ENCODE results near the gene ODAD3. TPM values are rescaled to one million over a fixed set of nuclear protein-coding genes. Genes with fewer than 3 reads are reported as not detected.

ODAD3 gene
- total RNA-seq, 1 donor from 2014 or later, result not detected

- intact Hi-C loops (cut with micrococcal nuclease), result no loop called here
These were observed 10.2 kb upstream of the ODAD3 start for GRCh38 chr19:11445141-11445540.

GRCh38 chr19:11444059-11444458, 9.1 kb upstream of the ODAD3 start:
- intact Hi-C loops (cut with micrococcal nuclease), result no loop called here

GRCh38 chr19:11437955-11438354, 3.0 kb upstream of the ODAD3 start:
- intact Hi-C loops (cut with micrococcal nuclease), result loop anchor here (5.0 to 10.0 kb wide), 4 partner anchors 144 to 1643 kb away; partner anchors contain the start of gene SMARCA4

- intact Hi-C loops (cut with micrococcal nuclease), result loop anchor here (1.0 to 10.0 kb wide), 18 partner anchors 14 to 1641 kb away; partner anchors contain the start of genes CCDC159, ECSIT, ELOF1 and ILF3
These were observed 952 bp upstream of the ODAD3 start for GRCh38 chr19:11435833-11436313.

GRCh38 chr19:11434703-11435056, 241 bp downstream of the ODAD3 start:
- intact Hi-C loops (cut with micrococcal nuclease), result loop anchor here (1.0 to 10.0 kb wide), 18 partner anchors 12 to 1640 kb away; partner anchors contain the start of genes CCDC159, ECSIT, ELOF1 and ILF3

DNA sequence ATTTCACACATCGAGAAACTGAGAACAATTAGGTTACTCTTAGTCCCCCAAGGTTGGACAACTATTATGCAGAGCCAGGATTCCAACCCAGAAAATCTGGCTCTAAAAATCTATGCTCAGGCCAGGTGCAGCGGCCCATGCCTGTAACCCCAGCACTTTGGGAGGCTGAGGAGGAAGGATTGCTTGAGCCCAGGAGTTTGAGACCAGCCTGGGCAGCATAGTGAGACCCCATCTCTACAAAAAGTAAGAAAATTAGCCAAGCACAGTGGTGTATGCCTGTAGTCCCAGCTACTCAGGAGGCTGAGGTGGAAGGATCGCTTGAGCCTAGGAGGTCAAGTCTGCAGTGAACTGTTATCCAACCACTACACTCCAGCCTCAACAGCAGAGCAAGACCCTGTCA, 1.4 kb downstream of the ODAD3 start:
- intact Hi-C loops (cut with micrococcal nuclease), result loop anchor here (10.0 kb wide), 1 partner anchor 1639 kb away; no protein-coding TSS in a partner anchor

DNA sequence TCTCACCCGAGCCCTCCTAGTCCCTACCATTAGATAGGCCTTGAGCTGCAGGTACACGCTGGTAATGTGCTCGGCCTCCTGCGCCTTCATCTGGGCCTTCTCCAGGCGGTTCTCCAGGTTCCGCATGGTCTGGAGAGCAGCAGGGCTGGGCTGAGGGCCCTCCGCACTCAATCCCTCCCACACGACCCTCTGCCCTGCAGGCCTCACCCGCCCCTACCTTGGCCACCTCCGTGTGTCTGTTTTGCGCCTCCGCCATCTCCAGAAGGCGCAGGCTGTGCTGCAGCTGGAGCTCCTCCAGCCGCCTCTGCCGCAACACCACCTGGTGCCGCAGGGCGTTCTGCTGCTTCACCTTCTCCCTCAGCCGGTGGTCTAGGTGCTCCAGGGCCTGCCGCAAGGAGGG, 8.3 kb downstream of the ODAD3 start:
- intact Hi-C loops (cut with micrococcal nuclease), result no loop called here

GRCh38 chr19:11425719-11426457, 9.0 kb downstream of the ODAD3 start:
- intact Hi-C loops (cut with micrococcal nuclease), result no loop called here

GRCh38 chr19:11423791-11424181, 11.1 kb downstream of the ODAD3 start:
- intact Hi-C loops (cut with micrococcal nuclease), result loop anchor here (5.0 kb wide), 1 partner anchor 1674 kb away; no protein-coding TSS in a partner anchor

- intact Hi-C loops (cut with micrococcal nuclease), result loop anchor here (5.0 kb wide), 1 partner anchor 1674 kb away; no protein-coding TSS in a partner anchor
These were observed 11.6 kb downstream of the ODAD3 start for GRCh38 chr19:11423164-11423790.

DNA sequence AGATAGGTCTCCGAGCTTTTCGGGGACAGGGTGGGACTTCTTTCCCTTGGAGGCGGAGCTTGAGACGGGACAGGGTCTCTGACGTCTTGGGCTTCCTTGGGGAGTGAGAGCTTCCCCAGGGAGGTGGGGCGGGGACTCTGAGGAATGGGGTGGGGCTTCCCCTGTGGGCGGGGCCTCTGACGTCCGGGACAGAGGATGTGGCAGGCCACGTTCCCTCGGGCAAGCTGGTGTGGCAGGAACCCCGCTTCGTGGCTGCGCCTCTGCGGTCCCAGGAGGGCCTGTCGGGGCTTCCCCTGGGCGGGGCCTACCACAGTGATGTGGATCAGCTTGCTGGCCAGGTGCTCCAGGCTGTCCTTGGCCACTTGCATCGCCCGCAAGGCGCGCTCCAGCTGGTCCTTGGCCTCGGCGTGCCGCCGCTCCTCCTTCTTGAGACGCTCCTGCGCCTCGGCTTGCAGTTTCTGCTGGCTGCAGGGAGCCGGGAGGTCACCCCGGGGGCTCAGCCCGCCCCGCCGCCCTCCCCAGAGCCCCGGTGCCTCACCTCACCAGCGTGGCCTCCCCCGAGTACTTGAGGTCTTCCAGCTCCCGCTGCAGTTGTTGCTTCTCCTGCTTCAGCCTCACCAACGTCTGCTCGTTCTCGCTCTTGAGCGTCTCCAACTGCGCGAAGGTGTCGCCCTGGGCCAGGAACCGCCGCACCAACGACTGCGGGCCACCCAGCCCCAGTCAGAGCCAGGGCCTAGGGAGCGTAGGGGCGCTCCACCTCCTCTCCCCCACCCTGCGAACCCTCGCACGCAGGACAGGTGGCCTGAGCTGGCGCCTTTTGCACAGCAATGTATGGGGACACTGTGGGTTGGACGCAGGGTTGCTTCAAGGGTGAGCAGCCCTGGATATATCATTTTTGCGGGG, 12.5 kb downstream of the ODAD3 start:
- intact Hi-C loops (cut with micrococcal nuclease), result loop anchor here (1.0 to 5.0 kb wide), 4 partner anchors 13 to 1675 kb away; partner anchors contain the start of genes ODAD3 and PRKCSH

DNA sequence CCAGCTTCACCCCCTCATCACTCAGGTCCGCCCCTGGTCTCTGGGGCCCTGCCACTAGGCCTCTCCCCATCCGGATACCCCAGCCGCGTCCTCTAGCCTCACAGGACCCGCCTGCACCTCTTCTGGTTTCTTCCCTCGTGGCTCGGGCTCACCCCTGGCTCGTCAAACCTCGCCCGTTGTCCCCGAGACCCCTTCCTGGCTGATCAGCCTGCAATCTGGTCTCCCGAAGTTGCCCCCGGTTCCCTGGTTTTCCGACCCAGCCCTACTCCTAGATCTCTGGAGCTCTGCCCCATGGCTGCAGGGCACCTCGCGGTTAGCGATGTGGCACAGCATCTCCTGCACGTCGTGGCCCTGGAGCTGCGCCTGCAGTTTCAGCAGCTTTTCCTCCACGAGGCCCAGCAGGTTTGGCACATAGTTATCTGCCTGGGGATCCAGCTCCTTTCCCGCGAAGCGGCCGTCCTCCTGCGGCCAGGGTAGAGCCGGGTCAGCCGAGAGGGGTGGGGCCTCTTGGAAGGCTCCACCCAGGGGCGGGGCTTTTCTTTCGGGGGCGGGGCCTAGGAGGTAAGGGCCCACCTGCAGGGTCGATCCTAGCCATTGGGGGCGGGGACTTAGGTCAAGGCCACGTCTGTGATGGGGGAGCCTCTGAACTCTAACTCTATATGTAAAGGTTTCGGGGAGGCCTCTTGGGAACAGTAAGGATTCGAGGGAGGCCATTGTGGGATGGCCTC, 13.4 kb downstream of the ODAD3 start:
- intact Hi-C loops (cut with micrococcal nuclease), result loop anchor here (1.0 to 5.0 kb wide), 4 partner anchors 14 to 1676 kb away; partner anchors contain the start of genes ODAD3 and PRKCSH

GRCh38 chr19:11420429-11421370, 14.2 kb downstream of the ODAD3 start:
- intact Hi-C loops (cut with micrococcal nuclease), result loop anchor here (5.0 kb wide), 1 partner anchor 1677 kb away; no protein-coding TSS in a partner anchor

DNA sequence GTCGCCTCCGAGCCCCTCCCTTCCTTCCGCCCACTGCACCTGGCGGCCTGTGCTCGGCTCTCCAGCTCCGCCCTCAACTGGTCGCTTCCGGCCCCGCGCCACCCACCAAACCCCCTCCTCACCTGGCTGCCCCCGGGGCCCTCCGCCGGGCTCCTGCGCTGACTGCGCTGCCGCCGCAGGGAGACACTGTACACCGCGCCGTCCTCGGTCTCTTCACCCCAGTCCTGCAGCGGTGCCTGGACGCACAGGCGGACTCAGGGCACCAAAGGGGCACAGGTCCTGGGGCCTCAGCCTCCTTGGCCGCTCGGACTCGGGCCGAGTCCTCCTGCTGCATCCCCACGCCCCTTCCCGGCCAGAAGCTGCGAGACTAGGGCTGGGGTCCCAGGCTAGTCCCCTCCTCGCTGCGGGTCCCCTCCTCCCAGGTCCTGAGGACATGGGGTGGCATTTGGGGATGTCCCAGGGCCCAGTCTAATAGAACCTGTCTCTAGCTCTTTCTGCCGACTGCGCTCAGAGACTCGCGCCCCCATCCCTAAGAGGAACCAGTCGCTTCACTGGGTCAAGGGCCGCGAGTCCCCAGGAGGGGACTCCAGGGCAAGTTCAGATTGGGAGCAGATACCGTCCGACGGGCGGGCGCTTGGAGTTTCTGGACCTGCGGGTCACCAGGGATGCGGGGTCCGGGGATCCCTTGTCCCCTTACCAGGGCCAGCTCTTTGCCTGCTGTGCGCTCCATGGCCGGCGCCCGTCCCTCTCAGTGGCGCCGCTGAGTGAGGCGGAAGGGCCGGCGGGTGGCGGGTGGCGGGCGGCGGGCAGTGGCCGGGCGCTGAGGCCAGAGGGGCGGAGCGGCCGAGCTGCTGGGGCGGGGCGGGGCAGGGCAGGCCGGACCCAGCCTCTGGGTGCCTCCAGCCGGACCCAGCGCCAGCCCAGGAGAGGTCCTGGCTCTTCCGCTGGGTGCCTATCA, 16.1 kb downstream of the ODAD3 start, which contains the start of gene RGL3:
Gene RGL3 (minus strand): TSS at position 766 of the 958 bp plus-strand sequence. CDS start 36 bp downstream, at position 730.
- intact Hi-C loops (cut with micrococcal nuclease), result no loop called here

GRCh38 chr19:11418094-11418548, 16.8 kb downstream of the ODAD3 start:
- intact Hi-C loops (cut with micrococcal nuclease), result no loop called here

- intact Hi-C loops (cut with micrococcal nuclease), result no loop called here
These were observed 18.4 kb downstream of the ODAD3 start for GRCh38 chr19:11416346-11417052.

- intact Hi-C loops (cut with micrococcal nuclease), result no loop called here
These were observed 20.4 kb downstream of the ODAD3 start for GRCh38 chr19:11414544-11414943.

Data from T-helper 1 cell treated with Interleukin-12 subunit alpha and Interleukin-12 subunit beta and Interleukin-4 antibody, amounts not matched to agents 30 ng/mL and 1 ng/mL, for 36 hours (primary cell).